ENCODE data around the gene FBXL3. TPM values are rescaled to one million over a fixed set of nuclear protein-coding genes. Genes with fewer than 3 reads are reported as not detected.

The FBXL3 gene
- total RNA-seq, 1 experiment from 2014 or later: 9.9 TPM

DNA sequence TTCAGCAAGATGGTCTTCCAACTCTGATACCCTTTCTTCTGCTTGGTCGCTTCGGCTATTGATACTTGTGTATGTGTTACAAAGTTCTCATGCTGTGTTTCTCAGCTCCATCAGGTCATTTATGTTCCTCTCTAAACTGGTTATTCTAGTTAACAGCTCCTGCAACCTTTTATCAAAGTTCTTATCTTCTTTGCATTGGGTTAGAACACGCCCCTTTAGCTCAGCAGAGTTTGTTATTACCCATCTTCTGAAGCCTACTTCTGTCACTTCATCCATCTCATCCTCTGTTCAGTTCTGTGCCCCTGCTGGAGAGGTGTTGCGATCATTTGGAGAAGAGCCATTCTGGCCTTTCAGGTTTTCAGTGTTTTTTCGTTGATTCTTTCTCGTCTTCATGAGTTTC is 59.9 kb downstream of the FBXL3 start (continued):
- TF ChIP-seq, protein P1, sequence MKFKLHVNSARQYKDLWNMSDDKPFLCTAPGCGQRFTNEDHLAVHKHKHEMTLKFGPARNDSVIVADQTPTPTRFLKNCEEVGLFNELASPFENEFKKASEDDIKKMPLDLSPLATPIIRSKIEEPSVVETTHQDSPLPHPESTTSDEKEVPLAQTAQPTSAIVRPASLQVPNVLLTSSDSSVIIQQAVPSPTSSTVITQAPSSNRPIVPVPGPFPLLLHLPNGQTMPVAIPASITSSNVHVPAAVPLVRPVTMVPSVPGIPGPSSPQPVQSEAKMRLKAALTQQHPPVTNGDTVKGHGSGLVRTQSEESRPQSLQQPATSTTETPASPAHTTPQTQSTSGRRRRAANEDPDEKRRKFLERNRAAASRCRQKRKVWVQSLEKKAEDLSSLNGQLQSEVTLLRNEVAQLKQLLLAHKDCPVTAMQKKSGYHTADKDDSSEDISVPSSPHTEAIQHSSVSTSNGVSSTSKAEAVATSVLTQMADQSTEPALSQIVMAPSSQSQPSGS (CRISPR knock-in tag; IDR thresholded peaks at IDR 0.05; ENCODE audit: borderline replicate concordance, low read depth): no peak
- TF ChIP-seq SMAD4 (CRISPR knock-in tag; IDR thresholded peaks at IDR 0.05): no peak
- no peak for TF ChIP-seq TEAD4 (CRISPR knock-in tag; IDR thresholded peaks at IDR 0.05)
- no peak for TF ChIP-seq ETV6 (CRISPR knock-in tag; IDR thresholded peaks at IDR 0.05)
- TF ChIP-seq, protein P2, sequence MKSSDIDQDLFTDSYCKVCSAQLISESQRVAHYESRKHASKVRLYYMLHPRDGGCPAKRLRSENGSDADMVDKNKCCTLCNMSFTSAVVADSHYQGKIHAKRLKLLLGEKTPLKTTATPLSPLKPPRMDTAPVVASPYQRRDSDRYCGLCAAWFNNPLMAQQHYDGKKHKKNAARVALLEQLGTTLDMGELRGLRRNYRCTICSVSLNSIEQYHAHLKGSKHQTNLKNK (CRISPR knock-in tag; IDR thresholded peaks at IDR 0.05): no peak
- TF ChIP-seq JAZF1 (CRISPR knock-in tag; IDR thresholded peaks at IDR 0.05): no peak
- no peak for TF ChIP-seq NR1H2 (CRISPR knock-in tag; IDR thresholded peaks at IDR 0.05)

DNA sequence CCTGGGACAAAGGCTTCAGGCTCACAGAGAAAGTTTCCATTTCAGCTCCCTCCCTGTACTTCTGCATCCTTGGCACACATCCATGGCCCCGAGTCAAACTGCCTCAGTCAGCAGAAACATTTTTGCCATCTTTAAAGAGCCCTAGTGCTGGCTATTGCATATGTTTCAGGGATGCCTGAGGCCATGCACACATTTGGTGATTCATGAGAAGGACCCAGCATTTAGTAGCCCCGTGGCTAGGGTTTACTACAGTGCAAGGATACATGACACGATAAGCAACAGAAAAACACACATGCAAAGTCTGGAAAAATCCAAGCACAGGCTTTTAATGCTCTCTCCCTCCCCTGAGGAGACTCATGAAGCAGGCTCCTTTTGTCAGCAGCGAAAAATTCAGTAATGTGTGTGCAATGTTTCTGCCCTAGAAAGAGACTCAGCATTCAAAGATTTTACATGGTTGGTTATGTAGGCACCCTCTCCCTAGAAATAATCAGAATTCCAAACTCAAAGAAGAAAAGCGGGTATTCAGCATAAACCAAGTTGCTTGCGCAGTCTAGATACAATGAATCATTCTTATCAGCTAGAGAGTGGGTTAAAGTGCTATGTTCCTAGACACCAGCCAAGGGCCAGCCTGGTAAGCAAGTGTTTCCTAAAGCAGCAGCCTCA is 61.1 kb downstream of the FBXL3 start:
- ATAC-seq (no peak), DNase-seq (ENCODE audit: low spot score) (no peak)
- CTCF ChIA-PET: no interaction called here
- Mint-ChIP-seq H3K27me3 (ENCODE audit: low read depth) (no peaks in the 10 kb centered on the region; the same call in 1 of the 2 replicates), H3K4me3 (no peak overlapping the region), H3K27ac (no peak overlapping the region), H3K4me1 (no peaks in the 10 kb centered on the region), H3K9me3 (peaks cover 24% of the 10 kb centered on the region), H3K36me3 (peaks cover 8% of the 10 kb centered on the region)
- POLR2A ChIA-PET: no interaction called here
- TF ChIP-seq, protein P3, sequence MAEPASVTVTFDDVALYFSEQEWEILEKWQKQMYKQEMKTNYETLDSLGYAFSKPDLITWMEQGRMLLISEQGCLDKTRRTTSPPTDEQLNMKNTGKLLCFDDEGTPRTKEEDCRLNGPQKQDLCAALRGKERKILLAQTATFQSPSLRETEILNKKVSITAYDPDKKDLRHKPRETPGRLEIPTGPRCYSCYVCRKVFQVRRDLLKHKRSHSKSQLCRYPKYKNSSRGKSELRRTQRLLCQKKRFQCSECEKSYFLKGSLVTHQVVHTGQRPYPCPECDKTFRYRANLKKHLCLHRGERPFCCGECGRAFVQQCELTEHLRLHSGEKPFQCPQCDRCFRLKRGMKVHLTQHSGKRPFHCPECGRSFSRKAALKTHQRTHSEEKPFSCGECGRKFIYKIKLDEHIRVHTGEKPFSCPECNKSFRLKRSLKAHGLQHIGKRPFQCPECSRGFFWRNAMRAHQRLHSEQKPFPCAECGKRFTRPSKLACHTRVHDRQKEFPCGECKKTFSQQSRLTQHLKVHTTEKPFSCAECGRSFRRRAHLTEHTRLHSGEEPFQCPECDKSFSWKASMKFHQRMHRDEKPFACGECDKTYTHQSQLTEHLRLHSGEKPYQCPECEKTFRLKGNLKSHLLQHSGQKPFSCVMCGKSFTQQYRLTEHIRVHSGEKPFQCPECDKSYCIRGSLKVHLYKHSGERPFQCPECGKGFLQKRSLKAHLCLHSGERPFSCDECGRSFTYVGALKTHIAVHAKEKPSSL (CRISPR knock-in tag; conservative IDR thresholded peaks at IDR 0.05): no peak
- TF ChIP-seq, protein P4, sequence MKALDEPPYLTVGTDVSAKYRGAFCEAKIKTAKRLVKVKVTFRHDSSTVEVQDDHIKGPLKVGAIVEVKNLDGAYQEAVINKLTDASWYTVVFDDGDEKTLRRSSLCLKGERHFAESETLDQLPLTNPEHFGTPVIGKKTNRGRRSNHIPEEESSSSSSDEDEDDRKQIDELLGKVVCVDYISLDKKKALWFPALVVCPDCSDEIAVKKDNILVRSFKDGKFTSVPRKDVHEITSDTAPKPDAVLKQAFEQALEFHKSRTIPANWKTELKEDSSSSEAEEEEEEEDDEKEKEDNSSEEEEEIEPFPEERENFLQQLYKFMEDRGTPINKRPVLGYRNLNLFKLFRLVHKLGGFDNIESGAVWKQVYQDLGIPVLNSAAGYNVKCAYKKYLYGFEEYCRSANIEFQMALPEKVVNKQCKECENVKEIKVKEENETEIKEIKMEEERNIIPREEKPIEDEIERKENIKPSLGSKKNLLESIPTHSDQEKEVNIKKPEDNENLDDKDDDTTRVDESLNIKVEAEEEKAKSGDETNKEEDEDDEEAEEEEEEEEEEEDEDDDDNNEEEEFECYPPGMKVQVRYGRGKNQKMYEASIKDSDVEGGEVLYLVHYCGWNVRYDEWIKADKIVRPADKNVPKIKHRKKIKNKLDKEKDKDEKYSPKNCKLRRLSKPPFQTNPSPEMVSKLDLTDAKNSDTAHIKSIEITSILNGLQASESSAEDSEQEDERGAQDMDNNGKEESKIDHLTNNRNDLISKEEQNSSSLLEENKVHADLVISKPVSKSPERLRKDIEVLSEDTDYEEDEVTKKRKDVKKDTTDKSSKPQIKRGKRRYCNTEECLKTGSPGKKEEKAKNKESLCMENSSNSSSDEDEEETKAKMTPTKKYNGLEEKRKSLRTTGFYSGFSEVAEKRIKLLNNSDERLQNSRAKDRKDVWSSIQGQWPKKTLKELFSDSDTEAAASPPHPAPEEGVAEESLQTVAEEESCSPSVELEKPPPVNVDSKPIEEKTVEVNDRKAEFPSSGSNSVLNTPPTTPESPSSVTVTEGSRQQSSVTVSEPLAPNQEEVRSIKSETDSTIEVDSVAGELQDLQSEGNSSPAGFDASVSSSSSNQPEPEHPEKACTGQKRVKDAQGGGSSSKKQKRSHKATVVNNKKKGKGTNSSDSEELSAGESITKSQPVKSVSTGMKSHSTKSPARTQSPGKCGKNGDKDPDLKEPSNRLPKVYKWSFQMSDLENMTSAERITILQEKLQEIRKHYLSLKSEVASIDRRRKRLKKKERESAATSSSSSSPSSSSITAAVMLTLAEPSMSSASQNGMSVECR (CRISPR knock-in tag; IDR thresholded peaks at IDR 0.05; ENCODE audit: borderline replicate concordance): no peak
- TF ChIP-seq NR3C1 (CRISPR knock-in tag; conservative IDR thresholded peaks at IDR 0.05; ENCODE audit: low read depth): no peak
- TF ChIP-seq, protein P5, sequence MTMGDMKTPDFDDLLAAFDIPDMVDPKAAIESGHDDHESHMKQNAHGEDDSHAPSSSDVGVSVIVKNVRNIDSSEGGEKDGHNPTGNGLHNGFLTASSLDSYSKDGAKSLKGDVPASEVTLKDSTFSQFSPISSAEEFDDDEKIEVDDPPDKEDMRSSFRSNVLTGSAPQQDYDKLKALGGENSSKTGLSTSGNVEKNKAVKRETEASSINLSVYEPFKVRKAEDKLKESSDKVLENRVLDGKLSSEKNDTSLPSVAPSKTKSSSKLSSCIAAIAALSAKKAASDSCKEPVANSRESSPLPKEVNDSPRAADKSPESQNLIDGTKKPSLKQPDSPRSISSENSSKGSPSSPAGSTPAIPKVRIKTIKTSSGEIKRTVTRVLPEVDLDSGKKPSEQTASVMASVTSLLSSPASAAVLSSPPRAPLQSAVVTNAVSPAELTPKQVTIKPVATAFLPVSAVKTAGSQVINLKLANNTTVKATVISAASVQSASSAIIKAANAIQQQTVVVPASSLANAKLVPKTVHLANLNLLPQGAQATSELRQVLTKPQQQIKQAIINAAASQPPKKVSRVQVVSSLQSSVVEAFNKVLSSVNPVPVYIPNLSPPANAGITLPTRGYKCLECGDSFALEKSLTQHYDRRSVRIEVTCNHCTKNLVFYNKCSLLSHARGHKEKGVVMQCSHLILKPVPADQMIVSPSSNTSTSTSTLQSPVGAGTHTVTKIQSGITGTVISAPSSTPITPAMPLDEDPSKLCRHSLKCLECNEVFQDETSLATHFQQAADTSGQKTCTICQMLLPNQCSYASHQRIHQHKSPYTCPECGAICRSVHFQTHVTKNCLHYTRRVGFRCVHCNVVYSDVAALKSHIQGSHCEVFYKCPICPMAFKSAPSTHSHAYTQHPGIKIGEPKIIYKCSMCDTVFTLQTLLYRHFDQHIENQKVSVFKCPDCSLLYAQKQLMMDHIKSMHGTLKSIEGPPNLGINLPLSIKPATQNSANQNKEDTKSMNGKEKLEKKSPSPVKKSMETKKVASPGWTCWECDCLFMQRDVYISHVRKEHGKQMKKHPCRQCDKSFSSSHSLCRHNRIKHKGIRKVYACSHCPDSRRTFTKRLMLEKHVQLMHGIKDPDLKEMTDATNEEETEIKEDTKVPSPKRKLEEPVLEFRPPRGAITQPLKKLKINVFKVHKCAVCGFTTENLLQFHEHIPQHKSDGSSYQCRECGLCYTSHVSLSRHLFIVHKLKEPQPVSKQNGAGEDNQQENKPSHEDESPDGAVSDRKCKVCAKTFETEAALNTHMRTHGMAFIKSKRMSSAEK (CRISPR knock-in tag; IDR thresholded peaks at IDR 0.05; ENCODE audit: borderline replicate concordance): no peak
- TF ChIP-seq, protein P6, sequence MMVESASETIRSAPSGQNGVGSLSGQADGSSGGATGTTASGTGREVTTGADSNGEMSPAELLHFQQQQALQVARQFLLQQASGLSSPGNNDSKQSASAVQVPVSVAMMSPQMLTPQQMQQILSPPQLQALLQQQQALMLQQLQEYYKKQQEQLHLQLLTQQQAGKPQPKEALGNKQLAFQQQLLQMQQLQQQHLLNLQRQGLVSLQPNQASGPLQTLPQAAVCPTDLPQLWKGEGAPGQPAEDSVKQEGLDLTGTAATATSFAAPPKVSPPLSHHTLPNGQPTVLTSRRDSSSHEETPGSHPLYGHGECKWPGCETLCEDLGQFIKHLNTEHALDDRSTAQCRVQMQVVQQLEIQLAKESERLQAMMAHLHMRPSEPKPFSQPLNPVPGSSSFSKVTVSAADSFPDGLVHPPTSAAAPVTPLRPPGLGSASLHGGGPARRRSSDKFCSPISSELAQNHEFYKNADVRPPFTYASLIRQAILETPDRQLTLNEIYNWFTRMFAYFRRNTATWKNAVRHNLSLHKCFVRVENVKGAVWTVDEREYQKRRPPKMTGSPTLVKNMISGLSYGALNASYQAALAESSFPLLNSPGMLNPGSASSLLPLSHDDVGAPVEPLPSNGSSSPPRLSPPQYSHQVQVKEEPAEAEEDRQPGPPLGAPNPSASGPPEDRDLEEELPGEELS (CRISPR knock-in tag; IDR thresholded peaks at IDR 0.05): no peak
- TF ChIP-seq, protein P7, sequence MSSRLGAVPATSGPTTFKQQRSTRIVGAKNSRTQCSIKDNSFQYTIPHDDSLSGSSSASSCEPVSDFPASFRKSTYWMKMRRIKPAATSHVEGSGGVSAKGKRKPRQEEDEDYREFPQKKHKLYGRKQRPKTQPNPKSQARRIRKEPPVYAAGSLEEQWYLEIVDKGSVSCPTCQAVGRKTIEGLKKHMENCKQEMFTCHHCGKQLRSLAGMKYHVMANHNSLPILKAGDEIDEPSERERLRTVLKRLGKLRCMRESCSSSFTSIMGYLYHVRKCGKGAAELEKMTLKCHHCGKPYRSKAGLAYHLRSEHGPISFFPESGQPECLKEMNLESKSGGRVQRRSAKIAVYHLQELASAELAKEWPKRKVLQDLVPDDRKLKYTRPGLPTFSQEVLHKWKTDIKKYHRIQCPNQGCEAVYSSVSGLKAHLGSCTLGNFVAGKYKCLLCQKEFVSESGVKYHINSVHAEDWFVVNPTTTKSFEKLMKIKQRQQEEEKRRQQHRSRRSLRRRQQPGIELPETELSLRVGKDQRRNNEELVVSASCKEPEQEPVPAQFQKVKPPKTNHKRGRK (CRISPR knock-in tag; IDR thresholded peaks at IDR 0.05; ENCODE audit: borderline replicate concordance): no peak
- TF ChIP-seq GABPB1 (CRISPR knock-in tag; IDR thresholded peaks at IDR 0.05): no peak
- TF ChIP-seq HMGA2 (CRISPR knock-in tag; IDR thresholded peaks at IDR 0.05): no peak
- no peak for TF ChIP-seq CREM (CRISPR knock-in tag; IDR thresholded peaks at IDR 0.05)
